Measurements from ENCODE around the gene PGC.
A peak's percentile ranks its signal among the peaks of the same experiment; 100 is the strongest.

Gene PGC

GRCh38 chr6:41714556-41715273 is 32.5 kb downstream of the PGC start:
- DNase-seq (ENCODE audit: low spot score), result no peak

DNA sequence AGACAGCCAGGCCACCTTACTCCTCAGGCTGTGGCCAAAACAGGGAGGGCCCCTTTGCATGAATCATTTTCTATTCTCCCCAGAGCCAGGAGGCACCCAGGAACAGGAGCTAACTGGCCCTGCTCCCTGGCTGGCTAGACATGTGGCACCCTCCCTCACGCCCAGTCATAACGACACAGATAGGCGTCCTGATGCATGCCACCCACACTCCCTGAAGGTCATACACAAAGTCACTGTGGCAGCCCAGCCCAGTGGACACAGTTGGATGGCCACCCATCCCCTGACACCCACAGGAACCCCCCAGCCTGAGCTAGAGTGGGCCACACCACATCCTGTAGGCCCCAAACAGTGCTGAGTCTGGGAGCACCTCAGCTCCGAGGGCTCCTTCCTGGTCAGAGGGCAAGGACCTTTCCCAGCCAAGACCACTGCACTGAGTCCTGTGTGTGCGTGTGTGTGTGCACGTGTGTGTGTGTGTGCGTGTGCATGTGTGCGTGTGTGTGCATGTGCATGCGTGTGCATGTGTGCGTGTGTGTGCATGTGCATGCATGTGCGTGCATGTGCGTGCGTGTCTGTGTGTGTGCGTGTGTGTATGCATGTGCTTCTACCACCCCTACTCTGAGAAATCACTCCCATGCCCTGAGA is 33.4 kb downstream of the PGC start:
- no peak for DNase-seq (ENCODE audit: low spot score)

GRCh38 chr6:41713159-41713649 is 34.0 kb downstream of the PGC start:
- DNase-seq (ENCODE audit: low spot score), result peak; percentile 59

- peak; percentile 67 for DNase-seq (ENCODE audit: low spot score)
Measured at GRCh38 chr6:41712651-41713103, 34.5 kb downstream of the PGC start.

- DNase-seq (ENCODE audit: low spot score), result no peak
Measured at GRCh38 chr6:41711323-41712038, 35.7 kb downstream of the PGC start.

- no peak for DNase-seq (ENCODE audit: low spot score)
Measured at GRCh38 chr6:41709375-41709774, 37.8 kb downstream of the PGC start.

DNA sequence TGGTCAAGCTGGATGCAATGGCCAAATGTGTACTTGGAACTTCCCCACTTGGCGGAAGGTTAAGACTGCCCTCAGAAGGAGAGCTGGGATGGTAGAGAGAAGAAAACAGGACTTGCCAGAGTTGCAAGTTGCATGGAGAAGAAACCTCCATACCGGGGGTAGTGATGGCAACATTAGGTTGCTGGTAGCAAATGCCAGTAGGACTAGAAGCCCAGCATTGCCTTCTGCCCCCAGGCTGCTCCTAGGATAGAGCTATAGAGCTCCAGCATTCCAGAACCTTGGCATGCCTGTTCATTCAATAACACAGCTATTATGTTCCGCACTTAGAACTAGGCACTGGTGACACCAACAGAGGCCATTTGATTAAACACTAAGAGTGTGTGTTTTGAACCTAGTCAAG is 38.3 kb downstream of the PGC start:
- no peak for DNase-seq (ENCODE audit: low spot score)

- no peak for DNase-seq (ENCODE audit: low spot score)
Measured at GRCh38 chr6:41707565-41708200, 39.5 kb downstream of the PGC start.

DNA sequence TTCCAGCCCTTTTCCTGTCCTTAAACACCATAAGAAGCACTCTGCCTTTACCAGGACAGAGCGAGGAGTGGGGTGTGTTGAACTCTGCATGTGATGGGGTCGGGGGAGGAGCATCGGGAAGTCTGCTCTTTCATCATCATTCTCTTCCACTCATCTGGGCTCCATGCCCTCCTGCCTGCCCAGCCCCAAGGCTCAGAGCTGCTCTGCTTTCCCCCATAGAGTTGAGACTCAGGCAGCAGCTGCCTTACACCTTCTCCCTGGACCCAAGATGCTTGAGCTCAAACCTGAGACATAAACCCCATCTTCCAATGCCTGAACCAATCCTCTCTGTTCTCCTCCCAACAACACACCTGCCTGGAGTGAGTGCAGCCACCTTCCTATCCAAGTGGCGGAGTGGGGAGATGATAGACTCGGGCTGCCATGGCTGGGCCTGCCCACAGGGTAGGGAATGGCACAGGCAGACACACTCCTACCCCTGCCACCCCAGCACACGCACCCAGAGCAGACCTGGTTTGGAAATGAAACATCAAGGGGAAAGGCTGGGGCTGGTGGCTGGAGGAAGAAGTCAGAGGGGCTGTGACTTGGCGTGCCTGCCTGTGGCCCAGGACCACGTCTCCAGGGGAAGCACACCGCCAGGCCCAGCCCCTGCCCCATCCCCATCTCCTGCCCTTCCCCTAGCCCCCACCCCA is 40.2 kb downstream of the PGC start:
- DNase-seq (ENCODE audit: low spot score), result peak; percentile 77

GRCh38 chr6:41705996-41706835 is 41.0 kb downstream of the PGC start:
- DNase-seq (ENCODE audit: low spot score), result peak; percentile 90

DNA sequence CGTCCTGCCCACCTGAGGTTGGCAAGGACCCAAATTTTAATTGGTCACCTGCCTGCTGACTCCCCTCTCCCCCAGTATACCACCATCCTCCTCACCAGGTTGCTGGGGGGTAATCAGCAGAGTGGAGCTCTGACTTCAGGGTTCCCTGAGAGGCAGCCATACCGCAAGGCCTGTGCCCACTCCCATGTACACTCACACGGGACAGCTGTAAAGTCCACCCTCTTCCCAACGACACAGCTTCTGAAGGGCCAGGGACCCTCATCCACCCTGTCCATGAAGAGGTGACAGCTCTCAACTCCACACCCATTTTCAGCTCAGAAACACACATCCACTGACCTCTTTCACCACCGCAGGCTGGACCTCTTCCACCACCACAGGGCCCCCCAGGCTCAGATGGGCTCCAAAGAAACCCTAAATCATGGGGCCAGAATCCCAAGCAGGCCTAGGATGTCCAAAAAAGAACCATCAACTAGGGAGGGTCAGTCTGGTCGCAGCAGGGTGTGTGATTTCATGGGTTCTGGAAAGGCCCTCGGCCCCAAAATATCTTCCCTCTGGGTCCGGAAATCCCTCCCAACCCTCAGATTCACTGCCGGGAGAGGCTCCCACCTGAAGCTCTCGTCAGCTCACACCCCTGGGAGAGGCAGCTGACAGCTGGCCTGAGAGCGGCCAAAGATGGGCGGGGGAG is 41.7 kb downstream of the PGC start:
- no peak for DNase-seq (ENCODE audit: low spot score)

DNA sequence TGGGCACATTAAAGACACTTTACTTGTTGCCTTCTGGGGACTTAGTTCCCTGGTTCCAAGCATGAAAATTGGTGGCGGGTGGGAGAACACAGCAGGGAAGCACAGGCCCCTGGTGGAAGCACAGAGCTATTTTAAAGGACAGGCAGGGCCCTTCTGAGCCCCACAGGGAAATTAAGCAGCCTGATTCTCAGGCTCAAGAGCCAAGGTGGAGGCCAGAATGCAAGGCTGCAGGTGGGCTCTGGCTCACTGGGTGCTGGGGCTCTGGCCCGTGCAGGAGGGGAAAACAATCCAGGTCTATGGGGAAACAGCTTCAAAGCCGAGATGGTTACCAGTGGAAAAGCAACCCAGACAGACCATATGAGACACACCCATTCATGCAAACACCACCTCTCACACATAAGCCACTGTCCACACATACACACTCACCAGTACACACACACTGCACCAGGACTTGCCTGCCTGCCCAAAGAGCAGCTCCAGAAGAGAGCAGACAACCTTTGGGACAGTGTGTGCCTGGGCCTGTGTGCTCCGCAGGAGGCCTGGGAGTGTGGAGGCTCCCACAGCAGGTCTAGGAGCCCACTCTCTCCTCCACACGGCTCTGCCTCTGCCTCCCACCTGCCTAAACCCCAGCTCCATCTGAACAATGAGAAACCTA is 42.4 kb downstream of the PGC start:
- no peak for DNase-seq (ENCODE audit: low spot score)

GRCh38 chr6:41704028-41704427 is 43.2 kb downstream of the PGC start:
- no peak for DNase-seq (ENCODE audit: low spot score)

DNA sequence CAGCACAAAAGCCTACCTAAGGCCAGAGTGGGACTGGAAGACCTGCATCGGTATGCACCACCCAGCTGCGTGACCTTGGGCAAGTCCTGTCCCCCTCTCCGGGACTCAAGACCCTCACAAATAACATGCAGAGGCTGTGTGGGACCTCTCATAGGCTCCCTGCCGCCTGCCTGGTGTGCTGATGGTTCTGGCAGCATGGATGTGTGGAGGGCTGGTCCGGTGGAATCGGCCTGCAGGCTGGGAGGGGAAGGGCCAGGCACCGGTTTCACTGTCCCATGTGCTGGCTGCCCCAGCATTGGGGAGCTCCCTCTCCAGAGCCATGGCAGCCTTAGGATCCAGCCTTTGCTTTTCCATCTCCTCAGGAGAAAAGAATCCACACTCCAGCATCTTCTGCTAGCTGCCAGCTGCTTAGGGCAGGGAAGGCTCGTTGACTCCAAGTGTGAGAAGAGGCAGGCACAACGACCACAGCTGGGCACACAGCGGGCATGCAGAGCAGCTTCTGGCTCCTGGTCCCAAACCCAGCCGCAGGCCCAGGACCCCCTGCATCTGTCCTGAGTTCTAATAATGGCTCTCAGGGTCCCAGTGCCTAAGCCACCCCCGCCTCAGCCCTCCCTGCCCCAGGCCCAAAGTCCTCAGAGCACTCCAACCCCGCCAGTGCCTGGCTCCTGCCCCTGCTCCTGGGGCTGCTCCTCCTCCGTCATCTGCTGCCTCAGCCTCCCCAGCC is 44.3 kb downstream of the PGC start:
- no peak for DNase-seq (ENCODE audit: low spot score)

GRCh38 chr6:41702089-41702745 is 45.0 kb downstream of the PGC start:
- DNase-seq (ENCODE audit: low spot score), result no peak

DNA sequence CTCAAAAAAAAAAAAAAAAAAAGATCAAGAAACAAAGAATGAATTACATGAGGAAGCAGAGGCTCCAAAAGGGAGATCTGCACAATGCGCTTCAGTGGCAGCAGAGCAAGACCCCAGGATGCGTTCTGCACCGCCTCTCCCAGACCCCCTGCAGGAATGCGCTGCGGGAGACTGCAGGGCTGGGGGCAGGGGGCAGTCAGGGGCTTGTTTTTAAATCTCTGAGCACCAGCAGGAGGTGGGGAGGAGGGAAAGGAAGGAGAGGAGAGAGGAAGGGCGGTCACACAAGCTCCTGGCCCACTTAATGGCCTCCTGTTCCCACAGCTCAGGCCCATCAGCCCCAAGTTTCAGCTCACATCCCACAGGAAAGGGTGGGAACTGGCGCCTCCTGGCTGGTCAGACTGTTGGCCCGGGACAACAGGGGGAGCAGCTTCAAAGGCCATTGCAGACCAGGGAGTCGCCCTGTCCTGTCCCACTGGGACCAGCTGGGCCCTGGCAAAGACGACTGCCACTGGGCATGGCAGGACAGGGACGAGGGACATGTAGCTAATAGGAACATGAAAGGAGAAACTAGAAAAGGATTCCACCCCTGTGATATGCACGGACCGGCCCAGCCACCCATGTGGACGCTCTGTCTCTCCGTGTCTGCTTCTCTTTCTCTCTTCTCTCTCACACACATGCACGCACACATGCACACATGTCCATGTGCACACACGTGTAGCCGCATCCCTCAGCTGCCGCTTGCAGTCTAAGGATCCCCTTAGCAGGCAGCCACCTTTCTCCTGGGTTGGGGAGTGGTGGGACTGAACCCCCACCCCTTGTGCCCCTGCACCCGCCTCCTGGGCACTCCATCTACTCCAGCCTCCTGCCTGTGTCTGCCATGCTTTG is 46.5 kb downstream of the PGC start:
- DNase-seq (ENCODE audit: low spot score), result no peak

- no peak for DNase-seq (ENCODE audit: low spot score)
Measured at GRCh38 chr6:41699063-41699462, 48.1 kb downstream of the PGC start.

Measured in AG08395 (cell line).